WTC11 (cell line): Measurements from ENCODE around the gene EFCAB12. TPM values are rescaled to one million over a fixed set of nuclear protein-coding genes. Genes with fewer than 3 reads are reported as not detected.
A peak's percentile ranks its signal among the peaks of the same experiment; 100 is the strongest.

Experiments
- ATAC-seq: fragments of 200-7000 bp; cut with Tn5 transposase; 2 replicates; pipeline ENCODE4 v1.10.0; 2021; ENCODE audit warnings: mild to moderate bottlenecking, moderate library complexity
- CTCF ChIA-PET: fragments of 300-600 bp; sonication (Branson Sonifier 250); formaldehyde crosslinking; loops from one replicate; lab custom pipeline; 2021; ENCODE audit warnings: antibody characterized with exemption; lab: Charles Lee
- POLR2A ChIA-PET: fragments of 350-600 bp; sonication (Branson Sonifier 250); formaldehyde crosslinking; loops from one replicate; lab custom pipeline; 2021; ENCODE audit warnings: antibody characterized with exemption; lab: Charles Lee
- DNase-seq: peaks from one replicate; pipeline ENCODE4 v3.0.0; 2021; ENCODE audit warnings: low spot score
- H3K27ac Mint-ChIP-seq: 2 replicates; pipeline ENCODE4 v1.8.0; 2021; ENCODE audit warnings: mixed read lengths
- H3K27me3 Mint-ChIP-seq: 2 replicates; pipeline ENCODE4 v1.8.0; 2021; ENCODE audit warnings: low read depth, mild to moderate bottlenecking, moderate library complexity, mixed read lengths
- H3K36me3 Mint-ChIP-seq: 2 replicates; pipeline ENCODE4 v1.8.0; 2021; ENCODE audit warnings: mixed read lengths
- H3K4me1 Mint-ChIP-seq: 2 replicates; pipeline ENCODE4 v1.8.0; 2022; ENCODE audit warnings: mixed read lengths
- H3K4me3 Mint-ChIP-seq: 2 replicates; pipeline ENCODE4 v1.8.0; 2021; ENCODE audit warnings: mild to moderate bottlenecking, moderate library complexity, mixed read lengths
- H3K9me3 Mint-ChIP-seq: 2 replicates; pipeline ENCODE4 v1.8.0; 2021; ENCODE audit warnings: mixed read lengths
- ARID4B ChIP-seq: sonication (generic); formaldehyde crosslinking; IDR thresholded peaks from 2 replicates; pipeline ENCODE4 v1.8.0; 2023; ENCODE audit warnings: missing genetic modification reagents, mild to moderate bottlenecking, borderline replicate concordance
- ATF6 ChIP-seq: sonication (generic); formaldehyde crosslinking; IDR thresholded peaks from 2 replicates; pipeline ENCODE4 v1.8.1; 2023; ENCODE audit warnings: mild to moderate bottlenecking, missing genetic modification reagents
- CREM ChIP-seq: sonication (generic); formaldehyde crosslinking; IDR thresholded peaks from 2 replicates; pipeline ENCODE4 v1.8.1; 2022; ENCODE audit warnings: mild to moderate bottlenecking, missing genetic modification reagents, moderate library complexity
- CTCF ChIP-seq: fragments of 200-600 bp; IDR thresholded peaks from 2 replicates; pipeline ENCODE4 v1.8.0; 2022; ENCODE audit warnings: antibody characterized with exemption
- GTF2I ChIP-seq: fragments of 250-450 bp; sonication (Bioruptor Pico); conservative IDR thresholded peaks from 2 replicates; pipeline ENCODE4 v1.4.0; 2021; ENCODE audit warnings: mild to moderate bottlenecking
- JUN ChIP-seq: sonication (generic); formaldehyde crosslinking; IDR thresholded peaks from 2 replicates; pipeline ENCODE4 v1.8.0; 2023; ENCODE audit warnings: mild to moderate bottlenecking, missing genetic modification reagents
- MXD4 ChIP-seq: fragments of 250-450 bp; sonication (Bioruptor Pico); IDR thresholded peaks from 2 replicates; pipeline ENCODE4 v1.8.0; 2021; ENCODE audit warnings: mild to moderate bottlenecking, moderate library complexity, borderline replicate concordance
- NFE2L1 ChIP-seq: sonication (generic); formaldehyde crosslinking; IDR thresholded peaks from 2 replicates; pipeline ENCODE4 v1.8.1; 2023; ENCODE audit warnings: missing genetic modification reagents
- SMAD4 ChIP-seq: sonication (generic); formaldehyde crosslinking; IDR thresholded peaks from 2 replicates; pipeline ENCODE4 v1.8.0; 2022; ENCODE audit warnings: mild to moderate bottlenecking, missing genetic modification reagents
- TEAD4 ChIP-seq: sonication (generic); formaldehyde crosslinking; IDR thresholded peaks from 2 replicates; pipeline ENCODE4 v1.8.0; 2022; ENCODE audit warnings: mild to moderate bottlenecking, missing genetic modification reagents
- USF1 ChIP-seq: sonication (generic); formaldehyde crosslinking; IDR thresholded peaks from 2 replicates; pipeline ENCODE4 v1.8.0; 2022; ENCODE audit warnings: mild to moderate bottlenecking, missing genetic modification reagents
- ZMAT4 ChIP-seq: fragments of 250-450 bp; sonication (Bioruptor Pico); IDR thresholded peaks from 2 replicates; pipeline ENCODE4 v1.9.0; 2021; ENCODE audit warnings: mild to moderate bottlenecking
- ZNF425 ChIP-seq: fragments of 250-450 bp; sonication (Bioruptor Pico); conservative IDR thresholded peaks from 2 replicates; pipeline ENCODE4 v1.9.0; 2021; ENCODE audit warnings: mild to moderate bottlenecking
- total RNA-seq: library from RNA; stranded (reverse); gene quantifications from 3 replicates; pipeline ENCODE4 v1.2.3, GENCODE V29; 2021

The EFCAB12 gene
- total RNA-seq, 1 experiment from 2014 or later = 0.20 TPM

- no peak for TF ChIP-seq ARID4B (CRISPR knock-in tag)
- Mint-ChIP-seq H3K9me3 (no peaks in the 10 kb centered on the region), H3K27ac (no peak overlapping the region), H3K36me3 (no peaks in the 10 kb centered on the region), H3K4me3 (no peak overlapping the region), H3K4me1 (peaks cover 47% of the 10 kb centered on the region), H3K27me3 (peaks cover 23% of the 10 kb centered on the region)
- DNase-seq (no peak), ATAC-seq (no peak)
- CTCF ChIA-PET = interaction anchor here (0.6 to 1.6 kb wide), 4 partner anchors 9 to 73 kb away, joined by 3 to 7 read pairs (median 5); partner anchors contain the start of genes IFT122 and MBD4
- POLR2A ChIA-PET = interaction anchor here (0.6 kb wide), 1 partner anchor 168 kb away, joined by 3 read pairs; no protein-coding TSS in a partner anchor
These were observed 2.8 kb downstream of the EFCAB12 start for GRCh38 chr3:129425619-129426018.

- no peaks in the 10 kb centered on the region for H3K36me3 Mint-ChIP-seq
- no peak overlapping the region for H3K4me3 Mint-ChIP-seq
- ChIA-PET POLR2A (interaction anchor here (0.6 kb wide), 1 partner anchor 168 kb away, joined by 3 read pairs; no protein-coding TSS in a partner anchor), CTCF (interaction anchor here (1.1 to 1.6 kb wide), 3 partner anchors 14 to 72 kb away, joined by 4 to 7 read pairs (median 6); partner anchors contain the start of genes IFT122 and MBD4)
- ATAC-seq = peak; percentile 20
- peak overlapping the region; percentile 31; the same call in 1 of the 2 replicates for H3K27ac Mint-ChIP-seq
- peaks cover 23% of the 10 kb centered on the region for H3K27me3 Mint-ChIP-seq
- no peak for DNase-seq
- no peak for TF ChIP-seq NFE2L1 (CRISPR knock-in tag)
- no peak for TF ChIP-seq CREM
- TF ChIP-seq ZMAT4 = no peak
- no peak for TF ChIP-seq JUN (CRISPR knock-in tag)
- no peak for TF ChIP-seq MXD4
- TF ChIP-seq ZNF425 (CRISPR knock-in tag) = no peak
- TF ChIP-seq ATF6 (CRISPR knock-in tag) = no peak
- TF ChIP-seq TEAD4 (CRISPR knock-in tag) = no peak
- no peak for TF ChIP-seq CTCF
- TF ChIP-seq USF1 (CRISPR knock-in tag) = no peak
- no peak for TF ChIP-seq GTF2I (CRISPR knock-in tag)
- TF ChIP-seq SMAD4 = no peak
- H3K4me1 Mint-ChIP-seq = peaks cover 47% of the 10 kb centered on the region
- H3K9me3 Mint-ChIP-seq = no peaks in the 10 kb centered on the region
These were observed 3.2 kb downstream of the EFCAB12 start for GRCh38 chr3:129425213-129425612.
